Transverse colon (tissue), 4 donors: ENCODE results near the gene ITGA7. TPM values are rescaled to one million over a fixed set of nuclear protein-coding genes. Genes with fewer than 3 reads are reported as not detected.

Experiments
- DNase-seq: peaks from one replicate; pipeline ENCODE4 v3.0.0-alpha.2; 2019
- H3K27ac ChIP-seq, 4 donors: fragments of 200-600 bp; sonication (generic); 2 replicates each; pipeline ENCODE4 v1.5.1; 2016 to 2018; ENCODE audit warnings: inconsistent platforms in 4 of 4
- H3K27me3 ChIP-seq: fragments of 200-600 bp; sonication (generic); 2 replicates; pipeline ENCODE4 v1.5.1; 2017; ENCODE audit warnings: inconsistent platforms
- H3K36me3 ChIP-seq, 4 donors: fragments of 200-600 bp; sonication (generic); 2 replicates each; pipeline ENCODE4 v1.5.1; 2017 to 2019; ENCODE audit warnings: inconsistent platforms in 4 of 4
- H3K4me1 ChIP-seq, 4 donors: fragments of 200-600 bp; sonication (generic); 2 replicates each; pipeline ENCODE4 v1.5.1; 2017 to 2020; ENCODE audit warnings: inconsistent platforms in 4 of 4
- H3K4me3 ChIP-seq, 4 donors: fragments of 200-600 bp; sonication (generic); 1 replicate in 1 of 4; 2 replicates in 3 of 4; pipeline versions ENCODE4 v1.5.1 to v1.6.1; 2017 to 2019; ENCODE audit warnings: inconsistent platforms in 4 of 4
- H3K9me3 ChIP-seq, 2 donors: fragments of 200-600 bp; sonication (generic); 2 replicates each; pipeline ENCODE4 v1.5.1; 2017 to 2019; ENCODE audit warnings: inconsistent platforms in 2 of 2
- EP300 ChIP-seq: sonication (generic); formaldehyde crosslinking; IDR thresholded peaks from one replicate; pipeline ENCODE4 v1.6.1; 2017; ENCODE audit warnings: antibody characterized with exemption, low read depth
- POLR2A ChIP-seq: fragments of 450-650 bp; IDR thresholded peaks from one replicate; pipeline ENCODE4 v1.6.1; 2016; ENCODE audit warnings: antibody characterized with exemption, mild to moderate bottlenecking, moderate library complexity
- POLR2AphosphoS5 ChIP-seq, 3 donors: sonication (generic); formaldehyde crosslinking; IDR thresholded peaks; one replicate each; pipeline ENCODE4 v1.6.1; 2016; ENCODE audit warnings: antibody characterized with exemption in 3 of 3
- WGBS, 2 donors: methylation state at CpG; one replicate each; pipeline ENCODE4 v1.1.5; 2018; ENCODE audit warnings: low coverage in 1 of 2; 5-methylcytosine and 5-hydroxymethylcytosine counted together
- in situ Hi-C, 4 donors: fragments of 200-750 bp; cut with MboI; loops; one replicate each; pipeline versions ENCODE4 v1.15.0 to v1.15.1; 2017; ENCODE audit warnings: low sequenced_read_pairs in 3 of 4, low pct_ligation_motif_present in 1 of 4, low pct_unique_long_range_greater_than_20kb in 1 of 4
- intact Hi-C: fragments of 100-400 bp; cut with DNase I; formaldehyde crosslinking; loops from one replicate; pipeline ENCODE4 v1.15.1; 2023; ENCODE audit warnings: low total_unique reads
- total RNA-seq, 4 donors: library from RNA; depleted of rRNA; stranded (reverse); fragments of >200 nt; gene quantifications; one replicate each; pipeline ENCODE4 v1.1.0, GENCODE V29; 2016
- TF ChIP-seq, protein P1 (sequence below), 5 experiments: fragments of 200-600 bp in 3 of 5; fragments of 450-650 bp in 2 of 5; sonication (generic) in 3 of 5; IDR thresholded peaks; 1 replicate in 2 of 5; 2 replicates in 3 of 5; pipeline ENCODE4 v1.5.1; 2016 to 2017; ENCODE audit warnings: antibody characterized with exemption in 5 of 5, inconsistent platforms in 3 of 5, mild to moderate bottlenecking in 2 of 5, moderate library complexity in 1 of 5

The ITGA7 gene
- total RNA-seq, 4 donors from 2014 or later = 14.4 to 125 (median 23.6) TPM

GRCh38 chr12:55705782-55706402 lies 1.8 kb downstream of the ITGA7 start:
- TF ChIP-seq, protein P1, sequence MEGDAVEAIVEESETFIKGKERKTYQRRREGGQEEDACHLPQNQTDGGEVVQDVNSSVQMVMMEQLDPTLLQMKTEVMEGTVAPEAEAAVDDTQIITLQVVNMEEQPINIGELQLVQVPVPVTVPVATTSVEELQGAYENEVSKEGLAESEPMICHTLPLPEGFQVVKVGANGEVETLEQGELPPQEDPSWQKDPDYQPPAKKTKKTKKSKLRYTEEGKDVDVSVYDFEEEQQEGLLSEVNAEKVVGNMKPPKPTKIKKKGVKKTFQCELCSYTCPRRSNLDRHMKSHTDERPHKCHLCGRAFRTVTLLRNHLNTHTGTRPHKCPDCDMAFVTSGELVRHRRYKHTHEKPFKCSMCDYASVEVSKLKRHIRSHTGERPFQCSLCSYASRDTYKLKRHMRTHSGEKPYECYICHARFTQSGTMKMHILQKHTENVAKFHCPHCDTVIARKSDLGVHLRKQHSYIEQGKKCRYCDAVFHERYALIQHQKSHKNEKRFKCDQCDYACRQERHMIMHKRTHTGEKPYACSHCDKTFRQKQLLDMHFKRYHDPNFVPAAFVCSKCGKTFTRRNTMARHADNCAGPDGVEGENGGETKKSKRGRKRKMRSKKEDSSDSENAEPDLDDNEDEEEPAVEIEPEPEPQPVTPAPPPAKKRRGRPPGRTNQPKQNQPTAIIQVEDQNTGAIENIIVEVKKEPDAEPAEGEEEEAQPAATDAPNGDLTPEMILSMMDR (IDR thresholded peaks at IDR 0.05) = peak; percentile 40 to 57 (median 49)
- no peak for TF ChIP-seq EP300
- H3K36me3 ChIP-seq = no peaks in the 10 kb centered on the region
- in situ Hi-C loops (no loop called here), intact Hi-C loops (no loop called here)
- H3K27ac ChIP-seq = peak overlapping the region; percentile 64 to 88 (median 83)
- peaks cover 7 to 34% (median 25%) of the 10 kb centered on the region in 4 donors for H3K4me1 ChIP-seq
- 30% methylated on average over 5 of the region's 5 CpGs; no CpG with 5 or more reads in 1 of the 2 donors for WGBS, 2 donors
- no peaks in the 10 kb centered on the region for H3K9me3 ChIP-seq
- no peak for DNase-seq
- H3K4me3 ChIP-seq = peak overlapping the region in 3 of 4 donors; percentile 45 to 64 (median 57)
- peaks cover 27% of the 10 kb centered on the region for H3K27me3 ChIP-seq

- no peaks in the 10 kb centered on the region for H3K9me3 ChIP-seq
- H3K4me1 ChIP-seq = peaks cover 7 to 34% (median 24%) of the 10 kb centered on the region in 4 donors
- TF ChIP-seq, protein P1 (IDR thresholded peaks at IDR 0.05) = no peak
- no peak for TF ChIP-seq POLR2A
- TF ChIP-seq POLR2AphosphoS5 (IDR thresholded peaks at IDR 0.05) = no peak
- no peak for TF ChIP-seq EP300
- in situ Hi-C loops (no loop called here), intact Hi-C loops (no loop called here)
- H3K4me3 ChIP-seq = peak overlapping the region in 3 of 4 donors; percentile 45 to 64 (median 57)
- H3K27me3 ChIP-seq = peaks cover 27% of the 10 kb centered on the region
- H3K36me3 ChIP-seq = no peaks in the 10 kb centered on the region
- peak overlapping the region; percentile 64 to 88 (median 83) for H3K27ac ChIP-seq
- no peak for DNase-seq
- 59 to 79% methylated on average over 4 to 9 of the region's 9 CpGs for WGBS, 2 donors
Observed at GRCh38 chr12:55704824-55705718, 2.6 kb downstream of the ITGA7 start.

DNA sequence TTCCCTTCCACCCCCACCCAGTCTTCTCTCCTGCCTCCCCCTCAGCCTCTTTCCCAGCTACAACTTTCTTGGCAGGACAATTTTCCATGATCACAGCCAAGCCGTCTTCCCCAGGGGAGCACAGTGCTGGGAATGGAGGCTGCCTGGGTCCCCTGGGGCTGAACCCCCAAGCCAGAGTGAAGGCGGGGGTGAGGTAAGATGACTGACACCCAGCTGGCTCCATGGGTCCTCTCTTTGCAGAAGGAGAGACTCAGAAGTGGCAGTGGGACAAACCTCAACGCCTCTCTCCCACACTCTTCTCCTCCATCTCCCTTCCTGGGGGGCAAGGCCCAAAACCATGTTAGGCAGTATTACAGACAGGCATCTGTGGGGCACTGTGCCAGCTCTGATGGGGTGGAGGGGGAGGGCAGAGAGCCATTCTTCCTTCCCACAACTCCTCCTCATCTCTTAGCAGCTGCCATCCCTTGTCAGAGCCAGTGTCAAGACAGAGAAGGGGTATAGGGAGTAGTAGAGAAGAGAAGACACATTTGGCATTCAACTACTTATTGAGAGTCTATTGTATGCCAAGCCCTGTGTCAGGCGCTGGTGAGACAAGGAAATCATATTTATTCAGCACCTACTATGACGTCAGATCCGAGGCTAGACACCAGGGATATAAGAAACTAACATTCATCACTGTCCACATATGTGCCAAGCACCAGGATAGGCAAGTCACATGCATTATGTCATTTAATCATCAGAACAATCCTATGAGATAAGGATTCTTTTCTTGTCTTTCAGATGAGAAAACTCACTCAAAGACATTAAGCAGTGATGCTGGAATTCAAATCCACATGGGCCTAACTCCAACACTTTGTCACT lies 3.6 kb downstream of the ITGA7 start:
- peak overlapping the region; percentile 64 to 88 (median 83) for H3K27ac ChIP-seq
- no peak for DNase-seq
- in situ Hi-C loops = no loop called here
- H3K4me3 ChIP-seq = peak overlapping the region in 2 of 4 donors; percentile 57 to 64
- TF ChIP-seq, protein P1 (IDR thresholded peaks at IDR 0.05) = no peak
- TF ChIP-seq POLR2AphosphoS5 (IDR thresholded peaks at IDR 0.05) = peak in 2 of 3 donors; percentile 10 to 59
- H3K27me3 ChIP-seq = peaks cover 18% of the 10 kb centered on the region
- 67 to 77% methylated on average over 1 to 6 of the region's 6 CpGs for WGBS, 2 donors
- no peaks in the 10 kb centered on the region for H3K36me3 ChIP-seq
- H3K4me1 ChIP-seq = peaks cover 7 to 29% (median 22%) of the 10 kb centered on the region in 4 donors
- H3K9me3 ChIP-seq = no peaks in the 10 kb centered on the region
- intact Hi-C loops = no loop called here
